Measurements from ENCODE around the gene VPREB3.

DNA sequence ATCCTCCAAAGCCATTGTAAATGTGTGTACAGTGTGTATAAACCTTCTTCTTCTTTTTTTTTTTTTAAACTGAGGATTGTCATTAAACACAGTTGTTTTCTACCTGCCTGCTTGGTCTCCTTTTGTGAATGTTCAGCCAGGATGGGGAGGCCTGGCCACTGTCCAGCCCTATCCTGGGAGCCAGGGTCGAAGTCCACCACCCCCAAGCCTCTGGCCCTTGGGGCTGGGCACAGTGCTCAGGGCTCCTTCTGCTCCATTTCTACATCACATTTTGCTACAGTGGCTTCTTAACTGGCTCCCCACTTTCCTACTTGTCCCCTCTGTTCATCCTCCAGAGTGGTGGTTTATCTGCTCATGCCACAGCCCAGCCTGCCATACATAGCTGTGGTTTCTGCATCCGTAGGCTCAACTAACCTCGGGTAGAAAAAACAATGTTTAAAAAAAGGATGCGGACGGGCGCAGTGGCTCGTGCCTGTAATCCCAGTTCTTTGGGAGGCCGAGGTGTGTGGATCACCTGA lies 30.0 kb upstream of the VPREB3 start:
- TF ChIP-seq POLR2A (IDR thresholded peaks at IDR 0.05): no peak
- TF ChIP-seq, protein P1, sequence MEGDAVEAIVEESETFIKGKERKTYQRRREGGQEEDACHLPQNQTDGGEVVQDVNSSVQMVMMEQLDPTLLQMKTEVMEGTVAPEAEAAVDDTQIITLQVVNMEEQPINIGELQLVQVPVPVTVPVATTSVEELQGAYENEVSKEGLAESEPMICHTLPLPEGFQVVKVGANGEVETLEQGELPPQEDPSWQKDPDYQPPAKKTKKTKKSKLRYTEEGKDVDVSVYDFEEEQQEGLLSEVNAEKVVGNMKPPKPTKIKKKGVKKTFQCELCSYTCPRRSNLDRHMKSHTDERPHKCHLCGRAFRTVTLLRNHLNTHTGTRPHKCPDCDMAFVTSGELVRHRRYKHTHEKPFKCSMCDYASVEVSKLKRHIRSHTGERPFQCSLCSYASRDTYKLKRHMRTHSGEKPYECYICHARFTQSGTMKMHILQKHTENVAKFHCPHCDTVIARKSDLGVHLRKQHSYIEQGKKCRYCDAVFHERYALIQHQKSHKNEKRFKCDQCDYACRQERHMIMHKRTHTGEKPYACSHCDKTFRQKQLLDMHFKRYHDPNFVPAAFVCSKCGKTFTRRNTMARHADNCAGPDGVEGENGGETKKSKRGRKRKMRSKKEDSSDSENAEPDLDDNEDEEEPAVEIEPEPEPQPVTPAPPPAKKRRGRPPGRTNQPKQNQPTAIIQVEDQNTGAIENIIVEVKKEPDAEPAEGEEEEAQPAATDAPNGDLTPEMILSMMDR (IDR thresholded peaks at IDR 0.05): no peak

Measured in body of pancreas (tissue), 4 donors.